ENCODE data around the gene PTGDS. TPM values are rescaled to one million over a fixed set of nuclear protein-coding genes. Genes with fewer than 3 reads are reported as not detected.
"Not testable (repeated sequence)": the region's sequence is repeated elsewhere in the genome, so short reads cannot be mapped to it uniquely, and the experiment has no call there.

The PTGDS gene
- total RNA-seq, 1 donor from 2014 or later = 0.36 TPM

DNA sequence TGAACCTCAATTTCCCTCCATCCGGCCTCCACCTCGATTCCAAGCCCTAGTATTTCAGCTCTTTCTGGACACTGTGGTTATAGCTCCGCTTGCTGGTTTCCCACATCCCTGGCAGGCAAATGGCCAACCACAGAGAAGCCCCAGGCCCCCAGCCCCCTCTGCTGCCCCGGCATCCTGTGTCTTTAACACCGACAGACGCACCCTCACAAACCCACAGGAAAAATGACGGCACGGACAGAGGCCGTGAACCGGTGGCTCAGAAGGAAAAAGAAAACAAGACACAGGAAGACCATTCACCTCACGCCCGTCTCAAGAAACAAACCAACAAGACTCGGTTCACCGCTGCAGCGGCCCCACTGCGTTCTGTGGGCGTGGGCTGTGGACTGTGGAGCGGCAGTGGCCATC is 20.5 kb downstream of the PTGDS start:
- no peaks in the 10 kb centered on the region for H3K36me3 Mint-ChIP-seq (ENCODE audit: low read depth)
- H3K4me3 Mint-ChIP-seq = peak overlapping the region; percentile 55
- H3K4me1 Mint-ChIP-seq (ENCODE audit: low read depth) = peaks cover 34% of the 10 kb centered on the region
- no peaks in the 10 kb centered on the region for H3K9me3 Mint-ChIP-seq
- H3K27ac Mint-ChIP-seq = peak overlapping the region; percentile 85
- DNase-seq (ENCODE audit: low spot score) = peak; percentile 28
- H3K27me3 Mint-ChIP-seq (ENCODE audit: insufficient read depth) = peaks cover 10% of the 10 kb centered on the region
- intact Hi-C loops (cut with micrococcal nuclease) = no loop called here

DNA sequence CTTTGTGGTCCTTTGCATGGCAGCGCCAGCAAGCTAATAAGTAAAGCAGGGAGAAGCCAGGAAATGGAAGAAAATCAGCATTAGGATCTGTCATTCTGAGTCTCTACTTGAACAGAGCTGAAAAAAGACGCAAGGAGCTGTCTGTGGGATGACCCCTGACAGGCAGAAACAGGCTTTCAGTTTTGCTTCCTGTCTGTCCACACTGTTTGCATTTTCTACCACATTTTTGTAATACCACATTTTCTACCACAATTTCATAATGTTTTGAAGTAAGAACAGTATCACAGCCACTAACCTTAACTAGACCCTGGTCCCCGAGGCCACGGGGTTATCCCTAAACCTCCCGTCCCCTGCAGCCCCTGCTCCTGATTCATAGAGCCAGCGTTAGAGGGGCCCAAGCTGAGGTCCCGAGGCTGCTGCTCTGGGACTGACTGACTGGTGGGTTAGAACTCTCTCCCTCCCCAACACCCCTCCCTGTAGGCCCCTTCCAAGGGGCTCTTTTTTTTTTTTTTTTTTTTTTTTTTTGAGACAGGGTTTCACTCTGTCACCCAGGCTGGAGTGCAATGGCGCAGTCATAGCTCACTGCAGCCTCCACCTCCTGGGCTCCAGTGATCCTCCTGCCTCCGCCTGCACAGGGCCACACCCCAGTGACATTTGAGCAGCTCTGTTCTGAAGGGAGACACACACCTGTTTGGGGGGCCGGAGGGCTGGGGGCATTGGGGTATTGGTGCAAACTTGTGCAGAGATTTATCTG is 23.1 kb downstream of the PTGDS start:
- H3K4me1 Mint-ChIP-seq (ENCODE audit: low read depth) = peaks cover 26% of the 10 kb centered on the region
- DNase-seq (ENCODE audit: low spot score) = peak; percentile 22
- no peaks in the 10 kb centered on the region for H3K9me3 Mint-ChIP-seq
- H3K36me3 Mint-ChIP-seq (ENCODE audit: low read depth) = no peaks in the 10 kb centered on the region
- intact Hi-C loops (cut with micrococcal nuclease) = loop anchor here (1.0 to 2.0 kb wide), 3 partner anchors 34 to 210 kb away; partner anchors contain the start of gene TMEM141
- H3K27me3 Mint-ChIP-seq (ENCODE audit: insufficient read depth) = peaks cover 13% of the 10 kb centered on the region
- H3K27ac Mint-ChIP-seq = peak overlapping the region; percentile 72
- peak overlapping the region; percentile 32 for H3K4me3 Mint-ChIP-seq

DNA sequence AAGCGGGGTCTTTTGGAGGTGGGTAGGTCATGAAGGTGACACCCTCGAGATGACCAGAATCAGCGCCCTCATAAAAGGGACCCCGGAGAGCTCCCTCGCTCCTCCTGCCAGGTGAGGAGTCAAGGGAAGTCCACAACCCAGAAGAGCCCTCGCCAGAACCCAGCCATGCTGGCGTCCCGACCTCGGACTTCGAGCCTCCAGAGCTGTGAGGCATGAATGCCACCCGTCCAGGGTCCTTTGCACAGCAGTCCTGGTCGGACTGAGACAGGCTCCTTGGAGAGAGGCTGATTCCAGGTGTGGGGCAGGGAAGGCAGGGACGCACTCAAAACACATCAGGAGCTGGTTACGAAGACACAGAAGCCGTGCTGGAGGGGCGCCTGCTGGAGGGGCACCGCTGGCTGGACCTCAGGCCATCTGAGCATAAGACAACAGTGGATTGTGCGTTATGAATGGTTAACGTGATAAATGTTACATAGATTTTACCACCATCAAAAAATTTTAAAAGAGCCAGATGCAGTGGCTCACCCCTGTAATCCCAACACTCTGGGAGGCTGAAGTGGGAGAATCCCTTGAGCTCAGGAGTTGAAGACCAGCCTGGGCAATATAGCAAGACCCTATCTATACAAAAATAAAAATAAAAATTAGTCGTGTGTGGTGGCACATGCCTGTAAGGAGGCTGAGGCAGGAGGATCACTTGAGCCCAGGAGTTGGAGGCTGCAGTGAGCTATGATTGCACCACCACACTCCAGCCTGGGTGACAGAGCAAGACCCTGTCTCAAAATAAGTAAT is 24.7 kb downstream of the PTGDS start:
- intact Hi-C loops (cut with micrococcal nuclease) = loop anchor here (2.0 kb wide), 2 partner anchors 33 to 211 kb away; partner anchors contain the start of gene TMEM141
- Mint-ChIP-seq H3K4me3 (no peak overlapping the region), H3K27ac (no peak overlapping the region), H3K9me3 (no peaks in the 10 kb centered on the region), H3K27me3 (ENCODE audit: insufficient read depth) (peaks cover 13% of the 10 kb centered on the region), H3K36me3 (ENCODE audit: low read depth) (no peaks in the 10 kb centered on the region), H3K4me1 (ENCODE audit: low read depth) (peaks cover 22% of the 10 kb centered on the region)
- no peak for DNase-seq (ENCODE audit: low spot score)

DNA sequence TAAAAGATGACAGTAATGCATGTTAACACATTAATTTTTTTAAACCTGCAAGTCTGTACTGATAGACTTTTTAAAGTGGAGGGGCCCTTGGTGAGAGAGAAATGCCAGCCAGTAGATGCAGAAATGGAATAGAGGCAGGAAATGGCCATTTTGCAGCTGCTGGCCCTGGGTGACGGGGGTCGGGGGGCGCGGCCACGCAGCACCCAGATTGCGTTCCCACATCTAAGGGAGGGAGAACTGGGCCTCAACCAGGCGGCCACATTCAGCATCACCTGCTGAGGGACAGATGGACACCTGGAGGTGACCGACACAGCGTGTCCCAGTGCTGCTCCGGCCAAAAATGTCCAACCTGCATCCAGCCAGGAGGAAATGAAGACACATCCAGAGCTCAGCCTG is 25.3 kb downstream of the PTGDS start:
- Mint-ChIP-seq H3K36me3 (ENCODE audit: low read depth) (no peaks in the 10 kb centered on the region), H3K27me3 (ENCODE audit: insufficient read depth) (peaks cover 11% of the 10 kb centered on the region), H3K4me3 (no peak overlapping the region), H3K9me3 (no peaks in the 10 kb centered on the region), H3K4me1 (ENCODE audit: low read depth) (peaks cover 19% of the 10 kb centered on the region), H3K27ac (no peak overlapping the region)
- intact Hi-C loops (cut with micrococcal nuclease) = no loop called here
- no peak for DNase-seq (ENCODE audit: low spot score)

- H3K27me3 Mint-ChIP-seq (ENCODE audit: insufficient read depth); DNase-seq (ENCODE audit: low spot score): not testable (repeated sequence)
- peaks cover 11% of the 10 kb centered on the region for H3K4me1 Mint-ChIP-seq (ENCODE audit: low read depth)
These were observed 27.0 kb downstream of the PTGDS start for GRCh38 chr9:137004285-137004684.

DNA sequence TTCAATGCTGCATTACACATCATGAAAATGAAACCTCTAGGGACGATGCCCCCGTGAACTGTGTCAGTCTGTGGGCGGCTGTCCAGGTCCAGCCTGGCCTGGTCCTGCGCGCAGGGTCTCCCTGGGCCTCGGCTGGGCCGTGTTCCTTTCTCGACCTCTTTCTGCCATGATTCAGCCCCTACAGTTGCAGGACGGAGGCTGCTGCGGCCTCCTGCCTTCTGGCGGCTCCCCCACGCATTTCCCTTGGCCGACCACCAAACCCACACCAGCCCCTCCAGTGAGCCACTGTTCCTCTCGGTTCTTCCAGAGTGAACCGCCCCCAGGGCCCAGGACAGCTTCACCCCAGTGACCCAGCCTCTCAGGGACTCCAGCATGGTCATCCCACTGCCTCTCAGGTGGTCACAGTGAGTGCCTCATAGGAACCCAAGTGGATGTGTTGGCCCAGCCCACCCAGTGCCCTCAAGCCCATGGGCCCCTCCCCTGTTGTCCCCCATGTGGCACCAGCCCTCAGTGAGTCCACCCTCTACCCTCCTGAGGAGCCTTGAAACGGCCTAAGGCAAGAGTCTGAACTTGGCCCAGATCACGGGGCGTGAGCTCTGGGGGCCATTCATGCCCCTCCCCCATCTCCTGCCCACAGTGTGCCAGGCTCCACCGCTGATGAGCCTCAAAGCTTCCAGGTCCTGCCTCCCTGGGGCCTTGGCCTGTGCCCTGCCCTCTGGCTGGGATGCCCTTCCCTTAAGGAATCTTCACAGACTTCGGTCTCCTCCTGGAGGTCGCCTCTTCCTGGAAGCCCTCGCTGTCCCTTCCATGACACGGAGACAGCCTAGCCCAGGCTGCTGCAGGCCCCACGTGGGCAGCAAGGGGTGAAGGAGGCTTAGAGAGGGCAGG is 29.1 kb downstream of the PTGDS start:
- no peak for DNase-seq (ENCODE audit: low spot score)
- intact Hi-C loops (cut with micrococcal nuclease) = no loop called here
- Mint-ChIP-seq H3K27ac (no peak overlapping the region), H3K4me1 (ENCODE audit: low read depth) (no peaks in the 10 kb centered on the region), H3K27me3 (ENCODE audit: insufficient read depth) (peaks cover 2% of the 10 kb centered on the region), H3K4me3 (no peak overlapping the region), H3K36me3 (ENCODE audit: low read depth) (no peaks in the 10 kb centered on the region), H3K9me3 (no peaks in the 10 kb centered on the region)

More at GRCh38 chr9:137004285-137004684, 27.0 kb downstream of the PTGDS start:
- not testable (repeated sequence) for H3K9me3 Mint-ChIP-seq; H3K4me3 Mint-ChIP-seq; H3K27ac Mint-ChIP-seq; H3K36me3 Mint-ChIP-seq (ENCODE audit: low read depth)
- intact Hi-C loops (cut with micrococcal nuclease) = loop anchor here (1.0 kb wide), 1 partner anchor 31 kb away; no protein-coding TSS in a partner anchor

DNA sequence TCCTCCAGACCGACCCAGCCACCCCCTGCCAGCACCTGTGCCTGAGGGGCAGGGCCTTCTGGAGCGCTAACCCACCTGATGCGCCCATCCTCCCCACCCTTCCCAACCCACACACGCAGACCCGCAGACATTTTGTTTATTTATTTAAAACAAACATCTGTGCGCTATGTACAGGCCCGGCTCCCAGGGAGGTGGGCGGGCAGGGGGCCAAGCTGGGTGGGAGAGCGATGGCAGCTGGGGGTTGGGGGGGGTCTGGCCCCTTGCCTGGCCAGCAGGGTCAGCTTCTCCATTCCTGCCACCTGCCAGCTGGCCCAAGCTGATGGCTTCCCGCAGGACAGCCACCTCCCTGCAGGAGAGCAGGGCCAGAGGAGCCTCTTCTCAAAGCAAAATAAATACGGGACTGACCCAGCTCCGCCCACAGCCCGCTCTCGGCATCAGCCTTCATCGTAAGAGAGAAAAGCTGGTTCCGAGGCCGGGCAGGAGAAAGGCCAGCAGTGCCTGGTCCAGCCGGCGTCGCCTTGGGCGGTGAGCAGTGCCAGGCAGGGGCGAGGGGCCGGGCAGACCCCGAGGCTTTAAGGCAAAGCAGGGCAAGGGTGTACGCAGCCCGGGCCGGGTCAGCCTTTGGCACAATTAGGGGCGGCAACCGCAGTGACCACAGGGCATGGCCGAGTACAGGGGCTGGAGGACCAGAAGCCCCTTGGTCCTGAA is 30.0 kb downstream of the PTGDS start:
- intact Hi-C loops (cut with micrococcal nuclease) = no loop called here
- no peak for DNase-seq (ENCODE audit: low spot score)
- no peaks in the 10 kb centered on the region for H3K36me3 Mint-ChIP-seq (ENCODE audit: low read depth)
- H3K4me3 Mint-ChIP-seq = no peak overlapping the region
- H3K4me1 Mint-ChIP-seq (ENCODE audit: low read depth) = no peaks in the 10 kb centered on the region
- no peak overlapping the region for H3K27ac Mint-ChIP-seq
- no peaks in the 10 kb centered on the region for H3K9me3 Mint-ChIP-seq
- H3K27me3 Mint-ChIP-seq (ENCODE audit: insufficient read depth) = peaks cover 2% of the 10 kb centered on the region

GRCh38 chr9:137007816-137008270 is 30.5 kb downstream of the PTGDS start:
- Mint-ChIP-seq H3K4me3 (no peak overlapping the region), H3K4me1 (ENCODE audit: low read depth) (no peaks in the 10 kb centered on the region), H3K27ac (no peak overlapping the region), H3K9me3 (no peaks in the 10 kb centered on the region), H3K27me3 (ENCODE audit: insufficient read depth) (peaks cover 2% of the 10 kb centered on the region), H3K36me3 (ENCODE audit: low read depth) (no peaks in the 10 kb centered on the region)
- intact Hi-C loops (cut with micrococcal nuclease) = no loop called here
- DNase-seq (ENCODE audit: low spot score) = no peak

DNA sequence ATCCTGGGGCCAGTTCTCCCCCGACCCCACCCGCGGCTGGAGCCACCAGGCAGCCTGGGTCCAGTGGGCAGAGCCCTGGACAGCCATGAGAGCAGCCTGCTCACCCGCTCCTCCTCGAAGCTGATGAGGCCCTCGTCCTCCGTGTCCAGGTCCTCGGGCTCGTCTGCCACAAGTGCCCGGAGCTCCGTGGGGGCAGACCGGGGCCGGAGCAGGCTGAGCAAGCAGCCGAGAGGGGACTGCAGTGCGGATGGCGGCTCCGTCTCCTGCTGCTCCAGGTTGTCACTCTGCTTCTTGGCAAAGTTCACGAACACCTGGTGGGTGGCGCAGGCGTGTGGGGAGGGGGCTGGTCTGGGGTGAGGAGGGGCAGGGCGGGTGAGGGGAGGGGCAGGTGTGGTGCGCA is 31.0 kb downstream of the PTGDS start:
- intact Hi-C loops (cut with micrococcal nuclease) = no loop called here
- Mint-ChIP-seq H3K4me1 (ENCODE audit: low read depth) (no peaks in the 10 kb centered on the region), H3K9me3 (no peaks in the 10 kb centered on the region), H3K36me3 (ENCODE audit: low read depth) (no peaks in the 10 kb centered on the region), H3K27me3 (ENCODE audit: insufficient read depth) (peaks cover 2% of the 10 kb centered on the region), H3K27ac (no peak overlapping the region), H3K4me3 (no peak overlapping the region)
- DNase-seq (ENCODE audit: low spot score) = no peak

- no peak for DNase-seq (ENCODE audit: low spot score)
These were observed 31.9 kb downstream of the PTGDS start for GRCh38 chr9:137009217-137009616.

DNA sequence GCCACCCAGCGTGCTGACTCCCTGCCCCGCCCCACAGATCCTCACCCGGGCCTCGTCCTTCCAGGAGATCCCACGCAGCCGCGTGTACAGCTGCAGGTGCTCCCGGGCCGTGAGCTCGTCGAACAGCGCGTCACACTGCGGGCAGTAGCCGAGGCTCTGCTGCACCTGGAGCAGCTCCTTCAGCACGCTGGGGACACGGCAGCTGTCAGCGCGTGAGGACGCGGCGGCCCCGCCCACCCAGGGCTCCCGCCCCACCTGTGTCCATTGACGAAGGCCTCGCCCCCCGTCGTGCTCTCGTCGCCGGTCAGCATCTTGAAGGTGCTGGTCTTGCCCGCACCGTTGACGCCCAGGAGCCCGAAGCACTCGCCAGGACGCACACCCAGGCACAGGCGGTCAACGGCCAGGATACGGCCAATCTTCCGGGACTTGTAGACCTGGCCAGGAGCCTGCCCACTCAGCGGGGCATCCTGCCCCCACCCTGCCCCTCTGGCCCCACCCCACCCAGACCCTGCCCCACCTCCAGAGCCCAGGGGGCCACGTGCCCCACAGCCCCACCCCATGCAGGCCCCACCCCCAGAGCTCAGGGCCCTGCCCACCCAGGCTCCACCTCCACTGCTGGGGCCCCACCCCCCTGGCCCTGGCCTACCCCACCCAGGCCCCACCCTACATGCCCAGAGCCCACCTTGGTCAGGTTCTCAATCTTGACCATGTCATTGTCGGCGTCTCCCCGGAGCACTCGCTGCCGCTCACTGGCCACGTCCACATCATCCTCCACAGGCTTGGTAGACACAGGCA is 32.8 kb downstream of the PTGDS start:
- no peaks in the 10 kb centered on the region for H3K36me3 Mint-ChIP-seq (ENCODE audit: low read depth)

More at GRCh38 chr9:137009217-137009616, 31.9 kb downstream of the PTGDS start:
- Mint-ChIP-seq H3K27ac (no peak overlapping the region), H3K36me3 (ENCODE audit: low read depth) (no peaks in the 10 kb centered on the region), H3K4me3 (no peak overlapping the region), H3K9me3 (no peaks in the 10 kb centered on the region), H3K27me3 (ENCODE audit: insufficient read depth) (peaks cover 2% of the 10 kb centered on the region), H3K4me1 (ENCODE audit: low read depth) (no peaks in the 10 kb centered on the region)
- intact Hi-C loops (cut with micrococcal nuclease) = no loop called here

More for the DNA sequence above, 32.8 kb downstream of the PTGDS start:
- no peaks in the 10 kb centered on the region for H3K4me1 Mint-ChIP-seq (ENCODE audit: low read depth)
- no peak for DNase-seq (ENCODE audit: low spot score)
- H3K27me3 Mint-ChIP-seq (ENCODE audit: insufficient read depth) = no peaks in the 10 kb centered on the region
- no peaks in the 10 kb centered on the region for H3K9me3 Mint-ChIP-seq
- intact Hi-C loops (cut with micrococcal nuclease) = no loop called here
- no peak overlapping the region for H3K27ac Mint-ChIP-seq
- no peak overlapping the region for H3K4me3 Mint-ChIP-seq
